NCI-H2227 (cell line): Measurements from ENCODE around the gene PRPF38B.

Source experiments
- DNase-seq: peaks from one replicate; lab custom pipeline; 2025; ENCODE audit not compliant: unreplicated experiment; lab: John Stamatoyannopoulos, UW

The PRPF38B gene

GRCh38 chr1:108717774-108718316 is 25.7 kb downstream of the PRPF38B start:
- no peak for DNase-seq

- no peak for DNase-seq
Observed at GRCh38 chr1:108718927-108719655, 27.0 kb downstream of the PRPF38B start.

GRCh38 chr1:108719656-108720435 is 27.7 kb downstream of the PRPF38B start:
- DNase-seq: no peak

- no peak for DNase-seq
Observed at GRCh38 chr1:108722292-108722691, 30.2 kb downstream of the PRPF38B start.

GRCh38 chr1:108725906-108726305 is 33.8 kb downstream of the PRPF38B start:
- DNase-seq: no peak

GRCh38 chr1:108728327-108728923 is 36.3 kb downstream of the PRPF38B start:
- DNase-seq: no peak

- DNase-seq: peak; percentile 12
Observed at GRCh38 chr1:108729481-108729880, 37.4 kb downstream of the PRPF38B start.

- DNase-seq: no peak
Observed at GRCh38 chr1:108732398-108732797, 40.3 kb downstream of the PRPF38B start.

GRCh38 chr1:108734171-108734865 is 42.2 kb downstream of the PRPF38B start:
- DNase-seq: no peak

- DNase-seq: no peak
Observed at GRCh38 chr1:108742253-108742652, 50.1 kb downstream of the PRPF38B start.

GRCh38 chr1:108745980-108746381 is 53.9 kb downstream of the PRPF38B start:
- no peak for DNase-seq

GRCh38 chr1:108746382-108747170 is 54.5 kb downstream of the PRPF38B start, which contains the start of gene STXBP3:
Gene STXBP3 (plus strand): TSS chr1:108746674. CDS start chr1:108746738, 64 bp downstream.
- peak; percentile 99 for DNase-seq

GRCh38 chr1:108747171-108747850 is 55.2 kb downstream of the PRPF38B start:
- DNase-seq: peak; percentile 82

GRCh38 chr1:108747898-108748297 is 55.8 kb downstream of the PRPF38B start:
- DNase-seq: no peak

- no peak for DNase-seq
Observed at GRCh38 chr1:108749081-108749480, 57.0 kb downstream of the PRPF38B start.

GRCh38 chr1:108750476-108751181 is 58.5 kb downstream of the PRPF38B start:
- no peak for DNase-seq
